ENCODE measurements around the gene CLCN2.

DNA sequence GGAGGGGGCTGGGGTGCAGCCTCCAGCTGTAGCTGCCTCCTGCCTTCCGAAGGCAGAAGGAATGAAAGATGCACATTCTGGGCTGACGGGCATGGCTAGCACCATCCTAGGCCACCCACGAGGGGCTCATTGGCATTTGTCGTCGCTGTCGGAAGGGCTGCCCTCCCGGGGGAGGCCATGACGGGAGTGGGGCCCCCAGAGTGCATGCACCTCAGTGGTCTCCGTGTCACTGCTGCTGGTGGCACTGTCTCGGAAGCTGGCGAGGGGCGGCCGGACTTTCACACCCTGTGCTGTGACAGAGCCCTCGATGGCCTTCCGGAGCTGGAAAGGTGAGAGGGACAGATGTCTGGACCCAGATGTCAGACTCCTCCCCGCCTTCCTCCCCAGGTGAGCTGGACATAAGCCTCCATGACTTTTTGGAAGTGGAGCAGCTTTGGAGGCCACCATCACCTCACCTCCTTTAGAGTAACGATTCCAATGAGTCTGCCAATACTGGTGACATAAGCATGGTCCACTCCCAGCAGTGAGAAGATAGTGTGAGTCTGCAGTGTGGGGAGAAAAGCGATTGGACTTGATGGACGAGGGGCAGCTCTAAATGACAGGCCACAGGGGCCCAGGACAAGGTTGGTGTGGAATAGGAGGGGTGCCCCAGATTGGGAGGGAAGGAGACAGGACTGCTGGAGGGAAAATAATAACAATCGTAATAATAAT is 14.8 kb downstream of the CLCN2 start:
- TF ChIP-seq SIN3A (IDR thresholded peaks at IDR 0.05; ENCODE audit: low read depth) (no peak), EZH2 (IDR thresholded peaks at IDR 0.05) (no peak), POLR2A (IDR thresholded peaks at IDR 0.05; ENCODE audit: borderline replicate concordance, extremely low read depth, insufficient read depth, insufficient read length) (no peak)
- TF ChIP-seq, protein P1, sequence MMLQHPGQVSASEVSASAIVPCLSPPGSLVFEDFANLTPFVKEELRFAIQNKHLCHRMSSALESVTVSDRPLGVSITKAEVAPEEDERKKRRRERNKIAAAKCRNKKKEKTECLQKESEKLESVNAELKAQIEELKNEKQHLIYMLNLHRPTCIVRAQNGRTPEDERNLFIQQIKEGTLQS (IDR thresholded peaks at IDR 0.05) = no peak
- TF ChIP-seq, protein P2, sequence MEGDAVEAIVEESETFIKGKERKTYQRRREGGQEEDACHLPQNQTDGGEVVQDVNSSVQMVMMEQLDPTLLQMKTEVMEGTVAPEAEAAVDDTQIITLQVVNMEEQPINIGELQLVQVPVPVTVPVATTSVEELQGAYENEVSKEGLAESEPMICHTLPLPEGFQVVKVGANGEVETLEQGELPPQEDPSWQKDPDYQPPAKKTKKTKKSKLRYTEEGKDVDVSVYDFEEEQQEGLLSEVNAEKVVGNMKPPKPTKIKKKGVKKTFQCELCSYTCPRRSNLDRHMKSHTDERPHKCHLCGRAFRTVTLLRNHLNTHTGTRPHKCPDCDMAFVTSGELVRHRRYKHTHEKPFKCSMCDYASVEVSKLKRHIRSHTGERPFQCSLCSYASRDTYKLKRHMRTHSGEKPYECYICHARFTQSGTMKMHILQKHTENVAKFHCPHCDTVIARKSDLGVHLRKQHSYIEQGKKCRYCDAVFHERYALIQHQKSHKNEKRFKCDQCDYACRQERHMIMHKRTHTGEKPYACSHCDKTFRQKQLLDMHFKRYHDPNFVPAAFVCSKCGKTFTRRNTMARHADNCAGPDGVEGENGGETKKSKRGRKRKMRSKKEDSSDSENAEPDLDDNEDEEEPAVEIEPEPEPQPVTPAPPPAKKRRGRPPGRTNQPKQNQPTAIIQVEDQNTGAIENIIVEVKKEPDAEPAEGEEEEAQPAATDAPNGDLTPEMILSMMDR (IDR thresholded peaks at IDR 0.05 in 2 of 3, conservative IDR thresholded peaks at IDR 0.05 in 1 of 3; ENCODE audit: borderline replicate concordance in 1 of 3, insufficient read depth in 1 of 3, low read depth in 2 of 3, low read length in 2 of 3) = no peak
